Articular chondrocyte of knee joint (primary cell): ENCODE data around the gene TOGARAM1. TPM values are rescaled to one million over a fixed set of nuclear protein-coding genes. Genes with fewer than 3 reads are reported as not detected.

Source experiments
- small RNA-seq: library from RNA; depleted of rRNA; stranded (forward); fragments of <200 nt; gene quantifications from one replicate; pipeline ENCODE3, GENCODE V24; 2012
- total RNA-seq: library from RNA; depleted of rRNA; stranded (reverse); fragments of >200 nt; gene quantifications from 2 replicates; pipeline ENCODE4 v1.2.3, GENCODE V29; 2012

Gene TOGARAM1
- total RNA-seq = 26.3 and 26.8 TPM in 2 replicates

DNA sequence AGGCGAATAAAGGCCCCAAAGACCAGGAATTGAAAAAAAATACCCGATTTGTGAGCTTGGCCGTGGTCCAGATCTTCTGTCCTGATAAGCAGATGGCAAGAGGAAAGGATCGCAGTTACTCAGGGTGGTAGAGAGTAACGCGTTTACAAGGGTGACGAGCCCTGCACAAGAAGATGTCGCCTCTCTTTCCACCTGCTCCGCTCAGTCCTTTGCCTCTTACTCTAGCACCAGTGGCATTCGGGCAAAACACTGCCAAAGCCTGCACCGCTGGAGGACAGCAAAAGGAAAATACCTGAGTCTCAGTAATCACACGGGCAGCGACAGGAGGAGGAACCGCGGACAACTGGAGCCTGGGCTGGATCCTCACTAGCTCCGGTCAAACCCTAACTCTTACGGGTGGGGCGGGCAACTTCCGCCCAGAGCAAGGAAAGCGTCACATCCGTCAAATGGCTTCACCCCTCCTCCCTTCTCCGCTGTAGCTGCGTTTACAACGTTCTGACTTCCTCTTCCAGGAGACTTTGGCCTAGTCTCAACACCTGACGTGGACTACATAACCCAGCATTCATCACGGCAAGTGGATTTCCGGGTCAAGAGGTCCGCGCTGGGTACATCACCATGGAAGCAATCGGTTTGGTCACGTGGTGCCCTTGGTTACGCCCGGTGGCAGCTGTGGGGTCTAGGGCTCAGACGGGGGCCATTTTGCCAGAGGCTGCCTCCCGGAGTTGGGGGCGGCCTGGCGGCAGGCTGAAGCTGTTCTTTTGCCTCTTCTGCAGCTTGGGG lies at the start of gene TOGARAM1, which contains the start of gene KLHL28:
TSS of gene TOGARAM1 (plus strand) at position 637 of the 780 bp plus-strand sequence. CDS start 232 bp downstream, outside the sequence.
TSS of gene KLHL28 (minus strand) at position 394 of the 780 bp plus-strand sequence. CDS start 16,019 bp downstream, outside the sequence.

GRCh38 chr14:45083976-45084722 lies 122.2 kb downstream of the TOGARAM1 start, which contains the start of gene PRPF39:
TSS of gene PRPF39 (plus strand) at chr14:45084116. CDS start at chr14:45095240, 11,124 bp downstream.

Small RNAs within 50 kb of the gene (small RNA-seq; reads per million reads assigned to genes)
- gene RF00151 = not detected
- 3,820 reads per million, percentile 100 among the genes with 10 or more reads in this experiment for gene SNORD127

Other genes with a start within 250 kb of the TOGARAM1 start
- gene KLHL28, start 243 bp upstream of the TOGARAM1 start, total RNA-seq = 12.3 and 13.3 TPM in 2 replicates
- gene PRPF39, start 121.9 kb downstream of the TOGARAM1 start, total RNA-seq = 31.7 and 33.2 TPM in 2 replicates
- gene FKBP3, start 172.3 kb downstream of the TOGARAM1 start, total RNA-seq = 33.9 and 36.8 TPM in 2 replicates
- 9.3 and 10.2 TPM in 2 replicates for gene FANCM, start 173.7 kb downstream of the TOGARAM1 start, total RNA-seq